Keratinocyte (primary cell): ENCODE data around the gene PDE1C.

Experiments
- CTCF ChIP-seq, 3 experiments: IDR thresholded peaks in 1 of 3; conservative IDR thresholded peaks in 1 of 3; optimal IDR thresholded peaks in 1 of 3; 2 replicates in 2 of 3; 3 replicates in 1 of 3; pipeline versions ENCODE3 to v1.5.1; 2011; ENCODE audit warnings: low read length in 3 of 3, mild to moderate bottlenecking in 3 of 3, moderate library complexity in 2 of 3, control low read depth in 1 of 3, inconsistent platforms in 1 of 3; ENCODE audit not compliant: insufficient read depth in 2 of 3; ENCODE audit errors: extremely low read depth in 1 of 3
- EZH2 ChIP-seq: IDR thresholded peaks from one replicate; pipeline ENCODE4 v1.6.1; 2012; ENCODE audit warnings: inconsistent platforms, mild to moderate bottlenecking, low read length, moderate library complexity

GRCh38 chr7:32072397-32072796 lies 2.2 kb upstream of the PDE1C start:
- TF ChIP-seq EZH2 (no peak), CTCF (optimal IDR thresholded peaks at IDR 0.05 in 1 of 3, IDR thresholded peaks at IDR 0.05 in 1 of 3, conservative IDR thresholded peaks at IDR 0.05 in 1 of 3; ENCODE audit: extremely low read depth in 1 of 3, insufficient read depth in 2 of 3, low read length in 3 of 3) (peak; percentile 19 to 40 (median 38))
